Measurements from ENCODE around the gene TENM4. TPM values are rescaled to one million over a fixed set of nuclear protein-coding genes. Genes with fewer than 3 reads are reported as not detected.

Gene TENM4
- total and polyA plus RNA-seq, 2 of the 8 experiments (the other 6 are each of a cell fraction or from before 2014, with no cell fraction given): 3.5 to 7.2 TPM

- TF ChIP-seq POU5F1 (IDR thresholded peaks at IDR 0.05; ENCODE audit: low read depth, low read length) (no peak), EP300 (IDR thresholded peaks at IDR 0.05; ENCODE audit: borderline replicate concordance in 1 of 2, low read depth in 2 of 2, low read length in 2 of 2) (no peak)
Measured at GRCh38 chr11:79352349-79352703, 88.5 kb downstream of the TENM4 start (continued).
